ENCODE data around the gene CLCN2.

CLCN2 gene

GRCh38 chr3:184359610-184360009 lies 1.8 kb downstream of the CLCN2 start:
- DNase-seq: no peak

GRCh38 chr3:184358921-184359350 lies 2.5 kb downstream of the CLCN2 start:
- no peak for DNase-seq

GRCh38 chr3:184358124-184358767 lies 3.2 kb downstream of the CLCN2 start:
- no peak for DNase-seq

GRCh38 chr3:184357248-184358123 lies 3.9 kb downstream of the CLCN2 start:
- DNase-seq: no peak

DNA sequence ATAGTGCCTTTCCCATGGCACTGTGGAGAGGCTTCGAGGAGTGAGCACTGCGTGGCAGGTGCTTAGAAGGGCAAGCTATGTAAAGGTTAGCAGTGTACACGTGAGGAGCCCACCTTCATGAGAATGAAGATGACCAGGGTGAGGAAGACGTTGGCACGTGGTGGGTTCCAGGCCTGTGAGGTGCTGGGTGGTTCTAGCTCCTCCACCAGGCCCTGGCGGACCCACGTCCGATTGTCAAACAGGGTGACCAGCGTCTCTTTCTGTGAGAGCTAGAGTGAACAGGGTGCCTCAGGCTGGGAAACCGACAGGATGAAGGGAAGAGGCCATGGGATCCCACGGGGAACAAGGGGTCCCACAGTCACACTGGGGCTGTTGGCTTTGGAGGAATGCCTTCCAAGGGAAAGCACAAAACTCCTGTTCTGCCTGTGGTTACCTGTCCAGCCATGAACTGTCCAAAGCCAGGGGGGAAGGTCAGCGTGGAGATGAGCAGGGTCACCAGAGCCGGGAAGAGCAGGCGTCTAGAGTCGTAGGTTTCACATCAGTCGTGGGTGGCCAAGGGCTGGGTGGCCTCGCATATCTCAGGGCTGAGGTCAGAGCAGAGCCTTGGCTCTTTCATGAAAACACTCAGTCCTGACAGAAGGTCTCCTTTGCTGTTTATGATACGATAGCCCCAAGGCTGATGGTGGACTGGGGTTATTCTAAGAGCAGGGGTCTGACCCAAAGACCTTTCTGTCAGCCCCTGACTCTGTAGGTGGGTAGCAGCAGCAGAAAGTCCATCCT lies 6.0 kb downstream of the CLCN2 start:
- DNase-seq: no peak

GRCh38 chr3:184354754-184355153 lies 6.7 kb downstream of the CLCN2 start:
- DNase-seq: no peak

DNA sequence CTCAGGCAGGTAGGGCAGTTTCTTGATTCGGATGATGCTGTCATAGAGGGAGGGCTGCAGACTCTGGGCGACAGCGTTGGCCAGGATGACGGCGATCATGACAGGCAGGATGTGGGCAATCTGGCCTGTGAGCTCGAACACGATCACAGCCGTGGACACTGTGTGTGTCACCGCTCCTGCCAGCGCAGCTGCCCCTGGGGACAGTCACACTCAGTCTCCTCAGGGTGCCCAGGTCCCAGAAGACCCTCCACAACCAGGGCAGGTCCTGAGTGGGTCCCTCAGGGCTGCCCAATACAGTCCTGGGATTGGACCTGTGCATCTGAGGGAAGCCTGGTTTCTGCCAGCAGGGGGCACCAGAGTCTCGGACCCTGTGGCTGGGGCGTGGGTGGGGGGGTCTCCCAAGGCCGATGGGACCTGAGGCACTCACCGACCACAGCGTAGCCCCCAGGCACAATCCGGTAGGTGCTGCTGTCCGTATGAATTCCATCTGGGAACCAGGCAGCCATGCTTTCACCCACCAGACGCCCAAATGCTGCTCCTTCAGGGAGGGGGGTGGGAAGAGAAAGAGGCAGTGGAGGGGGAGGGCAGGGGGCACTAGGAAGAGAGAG lies 7.2 kb downstream of the CLCN2 start:
- DNase-seq: no peak

DNA sequence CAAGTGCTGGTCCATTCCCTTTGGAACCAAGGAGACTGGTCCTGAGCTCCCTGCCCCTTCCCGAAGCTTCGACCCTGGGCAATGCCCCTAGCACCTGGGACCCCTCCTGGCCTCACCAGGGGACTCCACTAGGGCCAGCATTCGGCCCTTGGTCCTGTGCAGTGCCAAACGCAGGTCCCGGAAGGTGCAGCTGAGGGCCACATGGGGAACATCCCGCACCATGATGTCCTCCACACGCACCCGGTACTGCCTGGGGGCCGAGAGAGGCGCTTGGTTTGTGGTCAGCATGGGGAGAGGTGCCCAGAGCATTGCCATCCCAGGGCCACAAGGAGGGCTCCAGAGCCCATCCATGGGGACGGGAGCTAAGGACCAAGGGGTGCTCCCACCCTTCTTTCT lies 7.9 kb downstream of the CLCN2 start:
- DNase-seq: no peak

GRCh38 chr3:184352897-184353545 lies 8.4 kb downstream of the CLCN2 start:
- DNase-seq: no peak

- no peak for DNase-seq
Observed at GRCh38 chr3:184352149-184352785, 9.1 kb downstream of the CLCN2 start.

- DNase-seq: no peak
Observed at GRCh38 chr3:184351511-184352148, 9.8 kb downstream of the CLCN2 start.

GRCh38 chr3:184350618-184351017 lies 10.8 kb downstream of the CLCN2 start:
- DNase-seq: no peak

DNA sequence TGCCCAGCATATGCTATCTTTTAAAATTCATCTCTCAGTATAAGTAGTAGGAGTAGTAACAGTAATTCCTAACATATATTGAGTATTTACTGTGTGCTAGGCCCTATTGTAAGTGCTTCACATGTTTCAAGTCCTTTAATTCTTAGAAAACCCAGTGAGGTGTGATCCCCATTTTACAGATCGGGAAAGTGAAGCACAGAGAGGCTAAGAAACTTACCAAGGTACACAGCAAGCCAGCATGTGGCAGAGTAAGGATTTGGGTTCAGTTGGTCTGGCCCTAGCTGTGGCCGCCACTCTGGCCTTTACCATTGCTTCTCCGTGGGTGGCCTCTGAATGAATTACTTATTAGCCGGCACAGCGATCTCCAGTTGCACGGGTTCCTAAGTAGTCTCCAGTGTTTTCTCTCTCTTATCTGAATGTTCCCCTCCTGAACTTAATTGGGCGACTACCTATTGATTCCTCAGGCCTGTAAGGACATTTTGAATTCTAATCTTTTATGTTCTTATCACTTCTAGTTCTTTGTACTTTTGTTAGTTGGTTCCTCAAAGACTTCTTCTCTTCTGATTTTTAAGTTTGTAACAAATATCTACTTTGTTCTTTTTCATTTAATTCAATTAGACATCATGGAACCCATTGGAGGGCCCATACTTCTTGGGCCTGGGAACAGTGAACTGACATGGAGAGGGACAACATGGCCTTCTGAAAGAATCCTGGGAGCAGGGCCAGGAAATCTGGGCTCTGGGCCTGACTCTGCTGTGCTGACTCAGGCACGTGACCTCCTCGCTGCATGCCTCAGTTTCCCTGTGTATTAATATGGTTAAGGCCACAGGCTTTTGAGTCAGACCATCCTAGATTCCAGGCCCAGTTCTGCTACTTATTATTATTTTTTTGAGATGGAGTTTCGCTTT lies 11.6 kb downstream of the CLCN2 start:
- no peak for DNase-seq

GRCh38 chr3:184348057-184348382 lies 13.4 kb downstream of the CLCN2 start:
- no peak for DNase-seq

GRCh38 chr3:184347321-184348056 lies 13.9 kb downstream of the CLCN2 start:
- DNase-seq: no peak

GRCh38 chr3:184346480-184347190 lies 14.8 kb downstream of the CLCN2 start:
- DNase-seq: no peak

DNA sequence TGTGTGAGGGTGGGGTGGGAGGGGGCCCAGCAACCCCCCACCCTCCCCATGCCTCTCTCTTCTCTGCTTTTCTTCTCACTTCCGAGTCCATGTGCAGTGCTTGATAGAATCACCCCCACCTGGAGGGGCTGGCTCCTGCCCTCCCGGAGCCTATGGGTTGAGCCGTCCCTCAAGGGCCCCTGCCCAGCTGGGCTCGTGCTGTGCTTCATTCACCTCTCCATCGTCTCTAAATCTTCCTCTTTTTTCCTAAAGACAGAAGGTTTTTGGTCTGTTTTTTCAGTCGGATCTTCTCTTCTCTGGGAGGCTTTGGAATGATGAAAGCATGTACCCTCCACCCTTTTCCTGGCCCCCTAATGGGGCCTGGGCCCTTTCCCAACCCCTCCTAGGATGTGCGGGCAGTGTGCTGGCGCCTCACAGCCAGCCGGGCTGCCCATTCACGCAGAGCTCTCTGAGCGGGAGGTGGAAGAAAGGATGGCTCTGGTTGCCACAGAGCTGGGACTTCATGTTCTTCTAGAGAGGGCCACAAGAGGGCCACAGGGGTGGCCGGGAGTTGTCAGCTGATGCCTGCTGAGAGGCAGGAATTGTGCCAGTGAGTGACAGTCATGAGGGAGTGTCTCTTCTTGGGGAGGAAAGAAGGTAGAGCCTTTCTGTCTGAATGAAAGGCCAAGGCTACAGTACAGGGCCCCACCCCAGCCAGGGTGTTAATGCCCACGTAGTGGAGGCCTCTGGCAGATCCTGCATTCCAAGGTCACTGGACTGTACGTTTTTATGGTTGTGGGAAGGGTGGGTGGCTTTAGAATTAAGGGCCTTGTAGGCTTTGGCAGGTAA lies 15.9 kb downstream of the CLCN2 start:
- DNase-seq: no peak
